HPDE6-E6E7 (cell line): ENCODE data around the gene MCCD1.

Source experiments
- DNase-seq: peaks from one replicate; pipeline ENCODE4 v3.0.0; 2011; ENCODE audit warnings: missing footprints; ENCODE audit errors: extremely low spot score

The MCCD1 gene

GRCh38 chr6:31572041-31572911 lies 43.5 kb downstream of the MCCD1 start, which contains the start of gene LTA:
LTA (plus strand) TSS chr6:31572289; CDS start chr6:31572743, 454 bp downstream.
- DNase-seq: no peak

GRCh38 chr6:31573239-31574105 lies 44.7 kb downstream of the MCCD1 start:
- no peak for DNase-seq

GRCh38 chr6:31574106-31575061 lies 45.6 kb downstream of the MCCD1 start:
- no peak for DNase-seq

GRCh38 chr6:31575335-31575901 lies 46.7 kb downstream of the MCCD1 start, which contains the start of gene TNF:
TNF (plus strand) TSS chr6:31575565; CDS start chr6:31575742, 177 bp downstream.
- DNase-seq: no peak

- no peak for DNase-seq
Observed at GRCh38 chr6:31575952-31576685, 47.4 kb downstream of the MCCD1 start.

- no peak for DNase-seq
Observed at GRCh38 chr6:31576897-31577578, 48.3 kb downstream of the MCCD1 start.

- no peak for DNase-seq
Observed at GRCh38 chr6:31577579-31577966, 48.8 kb downstream of the MCCD1 start.

GRCh38 chr6:31578184-31579118 lies 49.7 kb downstream of the MCCD1 start:
- no peak for DNase-seq

- no peak for DNase-seq
Observed at GRCh38 chr6:31579119-31579505, 50.4 kb downstream of the MCCD1 start.
